NCI-H2196 treated with DMSO at 0.1 percent for 48 hours (cell line): Measurements from ENCODE around the gene TSGA10IP.
"Not testable (repeated sequence)": the region's sequence is repeated elsewhere in the genome, so short reads cannot be mapped to it uniquely, and the experiment has no call there.

Experiments
- DNase-seq: peaks from one replicate; lab custom pipeline; 2025; ENCODE audit not compliant: unreplicated experiment; lab: John Stamatoyannopoulos, UW

The TSGA10IP gene

GRCh38 chr11:65945941-65946558, 770 bp downstream of the TSGA10IP start:
- DNase-seq = no peak

DNA sequence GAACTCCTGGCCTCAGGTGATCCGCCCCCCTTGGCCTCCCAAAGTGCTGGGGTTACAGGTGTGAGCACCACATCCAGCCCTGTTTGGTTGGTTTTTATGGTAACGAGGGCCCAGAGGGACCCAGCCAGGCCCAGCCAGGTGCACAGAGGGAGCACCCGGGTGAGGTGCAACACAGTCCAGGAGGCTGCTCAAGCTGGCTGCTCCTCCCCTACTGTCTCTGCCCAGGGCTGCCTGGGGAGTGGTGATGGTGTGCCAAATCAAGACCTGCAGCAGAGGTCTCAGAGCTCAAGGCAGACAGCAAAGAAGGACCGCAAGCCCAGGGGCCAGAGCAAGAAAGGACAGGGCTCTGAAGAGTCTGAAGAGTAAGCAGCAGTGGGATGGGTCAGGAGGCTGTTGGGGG, 1.4 kb downstream of the TSGA10IP start:
- DNase-seq = no peak

- no peak for DNase-seq
These were observed 1.9 kb downstream of the TSGA10IP start for GRCh38 chr11:65947133-65947532.

GRCh38 chr11:65947603-65948125, 2.4 kb downstream of the TSGA10IP start:
- no peak for DNase-seq

DNA sequence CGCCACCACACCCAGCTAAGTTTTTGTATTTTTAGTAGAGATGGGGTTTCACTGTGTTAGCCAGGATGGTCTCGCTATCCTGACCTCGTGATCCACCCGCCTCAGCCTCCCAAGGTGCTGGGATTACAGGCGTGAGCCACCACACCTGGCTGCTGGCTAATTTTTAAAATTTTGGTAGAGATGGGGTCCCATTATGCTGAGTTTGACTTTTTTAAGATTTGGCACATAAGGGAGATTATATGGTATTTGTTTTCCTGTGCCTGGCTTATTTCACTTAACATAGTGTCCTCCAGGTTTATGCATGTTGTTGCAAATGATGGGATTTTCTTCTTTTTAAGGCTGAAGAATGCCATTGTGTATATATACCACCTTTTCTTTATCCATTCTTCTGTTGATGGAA, 5.4 kb downstream of the TSGA10IP start:
- DNase-seq = not testable (repeated sequence)

GRCh38 chr11:65951641-65952040, 6.4 kb downstream of the TSGA10IP start:
- DNase-seq = not testable (repeated sequence)

GRCh38 chr11:65952052-65952521, 6.8 kb downstream of the TSGA10IP start:
- no peak for DNase-seq

GRCh38 chr11:65953471-65953870, 8.2 kb downstream of the TSGA10IP start:
- DNase-seq = no peak

GRCh38 chr11:65954771-65955170, 9.5 kb downstream of the TSGA10IP start:
- DNase-seq = no peak

DNA sequence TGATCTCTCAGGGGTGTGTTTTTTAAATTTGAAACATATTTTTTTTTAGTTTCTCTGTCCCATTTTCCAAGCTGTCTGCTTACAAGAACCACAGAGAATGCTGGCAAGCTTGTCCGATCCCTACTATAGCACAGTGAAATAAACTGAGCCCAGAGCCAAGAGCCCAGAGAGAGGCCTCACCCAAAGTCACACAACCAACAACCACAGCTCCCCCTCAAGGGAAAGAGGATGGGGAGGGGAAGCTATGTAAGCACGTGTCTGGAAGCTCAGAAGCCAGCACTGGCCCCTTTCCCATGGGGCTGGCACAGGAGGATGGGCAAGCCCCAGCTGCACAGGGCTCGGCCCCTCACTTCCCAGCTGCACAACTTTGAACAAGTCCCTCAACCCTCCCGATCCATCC, 13.0 kb downstream of the TSGA10IP start:
- DNase-seq = no peak

DNA sequence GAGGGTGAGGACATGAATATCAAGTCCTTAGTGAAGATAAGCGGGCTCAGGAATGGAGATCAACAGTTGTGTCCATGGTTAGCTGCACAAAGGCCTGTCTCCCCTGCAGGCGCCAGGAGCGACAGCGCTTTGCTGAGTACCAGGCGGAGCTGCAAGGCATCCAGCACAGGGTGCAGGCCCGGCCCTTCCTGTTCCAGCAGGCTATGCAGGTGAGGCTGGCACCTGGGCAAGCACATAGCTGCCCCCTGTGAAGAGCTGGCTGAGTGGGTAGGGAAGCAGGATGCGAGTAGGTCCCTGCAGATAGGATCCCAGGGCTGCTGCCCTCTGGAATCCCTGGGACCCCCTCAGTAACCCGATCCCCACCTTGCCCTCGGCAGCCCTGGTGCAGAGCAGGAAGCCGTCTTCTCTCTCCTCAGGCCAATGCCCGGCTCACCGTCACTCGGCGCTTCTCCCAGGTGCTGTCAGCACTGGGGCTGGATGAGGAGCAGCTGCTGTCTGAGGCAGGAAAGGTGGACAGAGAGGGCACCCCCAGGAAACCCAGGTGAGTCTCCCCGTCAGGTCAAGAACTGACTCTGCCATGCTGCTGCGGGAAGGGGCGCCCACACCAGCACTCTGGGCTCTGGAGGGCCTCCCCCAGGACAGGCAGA, 13.6 kb downstream of the TSGA10IP start:
- DNase-seq = no peak

DNA sequence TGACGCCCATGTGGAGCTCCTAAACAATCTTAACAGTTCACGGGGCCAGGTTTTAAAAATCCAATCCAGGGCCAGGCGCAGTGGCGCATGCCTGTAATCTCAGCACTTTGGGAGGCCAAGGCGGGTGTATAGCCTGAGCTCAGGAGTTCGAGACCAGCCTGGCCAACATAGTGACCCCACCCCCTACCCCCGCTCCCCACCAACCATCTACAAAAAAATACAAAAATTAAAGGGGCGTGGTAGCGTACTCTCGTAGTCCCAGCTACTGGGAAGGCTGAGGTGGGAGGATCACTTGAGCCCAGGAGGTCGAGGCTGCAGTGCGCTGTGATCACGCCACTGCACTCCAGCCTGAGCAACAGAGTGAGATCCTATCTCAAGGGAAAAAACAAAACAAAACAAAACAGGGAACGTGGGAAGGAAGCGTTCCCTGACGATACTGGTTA, 15.6 kb downstream of the TSGA10IP start:
- no peak for DNase-seq

- DNase-seq = peak; percentile 98
These were observed 16.2 kb downstream of the TSGA10IP start, which contains the start of gene SART1 for GRCh38 chr11:65961267-65962140. Gene SART1 (plus strand): TSS chr11:65961734. CDS start chr11:65961781, 47 bp downstream.

- DNase-seq = no peak
These were observed 16.9 kb downstream of the TSGA10IP start for GRCh38 chr11:65962141-65962564.

GRCh38 chr11:65964906-65965305, 19.6 kb downstream of the TSGA10IP start:
- no peak for DNase-seq

- DNase-seq = no peak
These were observed 20.9 kb downstream of the TSGA10IP start for GRCh38 chr11:65965986-65966762.

- no peak for DNase-seq
These were observed 22.2 kb downstream of the TSGA10IP start for GRCh38 chr11:65967329-65967934.

- DNase-seq = no peak
These were observed 23.6 kb downstream of the TSGA10IP start for GRCh38 chr11:65968600-65969482.

GRCh38 chr11:65972116-65972515, 26.8 kb downstream of the TSGA10IP start:
- DNase-seq = no peak
